ENCODE results near the gene CDYL.

Gene CDYL

GRCh38 chr6:4776131-4776492, at the start of gene CDYL:
Gene CDYL (plus strand): TSS chr6:4776404. CDS start chr6:4776784, 380 bp downstream.
- FAIRE-seq = no peak

- FAIRE-seq = no peak
Observed at GRCh38 chr6:4726645-4727044, 49.6 kb upstream of the CDYL start.

- FAIRE-seq = no peak
Observed at GRCh38 chr6:4727217-4727616, 49.0 kb upstream of the CDYL start.

DNA sequence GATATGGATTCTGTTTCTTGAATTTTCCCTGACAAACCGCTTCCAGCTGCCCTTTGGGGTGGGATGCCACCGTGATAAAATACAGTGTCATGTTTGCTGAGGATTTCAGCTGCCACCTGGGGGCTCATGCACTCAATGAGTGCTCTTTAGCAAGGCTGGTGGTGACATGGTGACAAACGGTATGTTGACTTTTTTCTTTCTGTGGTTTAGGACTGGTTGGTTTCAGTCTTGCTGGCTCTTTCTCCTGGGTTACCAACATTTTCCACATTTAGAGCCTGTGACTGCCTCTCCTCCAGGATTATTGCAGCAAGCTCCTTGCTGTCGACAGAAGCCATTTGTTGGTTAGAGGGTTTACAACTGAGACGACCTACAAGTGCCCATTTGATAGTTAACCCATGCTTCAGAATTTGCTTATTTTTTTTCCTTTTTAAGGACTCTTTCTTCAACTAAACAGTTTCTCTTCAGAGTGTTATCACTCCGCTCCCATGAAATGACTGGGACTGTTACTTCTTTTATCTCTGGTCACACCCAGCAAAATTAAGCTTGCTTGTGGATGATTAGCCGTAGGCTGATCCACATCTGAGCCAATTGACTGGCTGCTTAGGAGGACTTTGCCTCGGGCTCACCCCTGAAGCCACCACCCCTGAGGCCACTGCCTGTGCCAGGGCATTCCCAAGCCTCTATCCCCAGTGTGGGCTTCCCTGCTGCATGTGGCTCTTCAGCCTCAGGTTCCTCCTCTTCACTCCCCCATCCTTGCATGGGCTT, 48.4 kb upstream of the CDYL start:
- no peak for FAIRE-seq

- FAIRE-seq = no peak
Observed at GRCh38 chr6:4728436-4728769, 47.8 kb upstream of the CDYL start.

DNA sequence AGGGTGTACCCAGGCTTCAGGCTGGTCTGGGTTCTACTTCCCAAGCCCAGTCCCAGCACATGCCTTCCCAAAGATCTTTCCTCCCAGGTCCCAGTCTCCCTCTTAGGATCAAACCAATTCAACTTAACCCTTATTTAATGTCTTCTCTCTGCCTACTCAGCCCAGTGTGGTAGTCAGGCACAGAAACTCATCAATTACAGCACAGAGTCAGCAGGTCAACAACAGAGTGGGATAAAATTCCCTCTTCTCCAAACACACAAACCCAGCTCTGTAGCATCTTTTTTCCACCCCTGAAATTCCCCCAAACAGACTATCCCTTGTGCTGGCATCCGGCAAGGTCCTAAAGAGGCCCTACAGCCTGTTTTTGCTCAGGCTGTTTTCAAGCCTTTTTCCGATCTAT, 47.3 kb upstream of the CDYL start:
- no peak for FAIRE-seq

- no peak for FAIRE-seq
Observed at GRCh38 chr6:4731996-4732395, 44.2 kb upstream of the CDYL start.

GRCh38 chr6:4732691-4733315, 43.4 kb upstream of the CDYL start:
- FAIRE-seq = no peak

DNA sequence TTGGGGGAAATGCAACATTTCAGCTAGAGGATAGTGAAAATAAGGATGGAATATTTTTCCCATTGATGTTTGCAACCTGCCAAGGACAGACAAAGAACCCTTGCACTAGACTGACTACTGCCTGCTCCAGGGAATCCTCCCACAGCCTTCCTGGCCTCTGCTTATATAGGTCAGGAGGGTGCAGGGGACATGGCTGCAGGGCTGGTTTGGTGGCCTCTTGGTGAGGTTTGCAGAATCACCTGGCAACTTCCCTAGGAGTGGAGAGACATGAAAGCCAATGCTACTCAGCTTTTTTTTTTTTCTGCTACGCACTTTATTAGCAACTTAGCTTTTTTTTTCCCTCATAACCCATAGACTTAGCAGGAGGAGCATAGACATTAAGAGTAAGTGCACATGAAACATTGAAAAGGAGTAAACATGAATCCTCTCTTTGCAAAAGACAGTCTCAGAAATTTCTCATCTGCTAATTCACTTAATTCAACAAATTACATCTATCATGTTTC, 39.8 kb upstream of the CDYL start:
- no peak for FAIRE-seq

DNA sequence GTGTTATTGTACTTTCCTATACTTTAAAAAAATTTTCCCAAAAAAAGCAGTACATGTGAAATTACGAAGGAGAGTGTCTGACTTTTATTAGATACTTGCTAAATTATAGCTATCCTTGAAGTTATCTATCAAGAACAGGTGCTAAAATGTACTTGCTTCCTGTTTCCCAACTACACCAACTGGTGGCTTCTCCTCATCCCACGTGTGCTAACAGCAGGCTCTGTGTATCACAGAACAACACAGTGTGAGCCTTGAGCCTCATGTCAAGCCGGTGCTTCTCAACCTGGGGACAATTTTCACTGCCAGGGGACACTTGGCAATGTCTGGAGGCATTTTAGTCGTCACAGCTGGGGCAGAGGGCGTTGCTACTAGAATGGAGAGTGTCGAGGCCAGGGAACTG, 36.2 kb upstream of the CDYL start:
- FAIRE-seq = no peak

GRCh38 chr6:4743062-4743461, 33.1 kb upstream of the CDYL start:
- FAIRE-seq = no peak

GRCh38 chr6:4743926-4744325, 32.3 kb upstream of the CDYL start:
- FAIRE-seq = no peak

GRCh38 chr6:4747588-4747987, 28.6 kb upstream of the CDYL start:
- no peak for FAIRE-seq

- no peak for FAIRE-seq
Observed at GRCh38 chr6:4751823-4752464, 24.3 kb upstream of the CDYL start.

DNA sequence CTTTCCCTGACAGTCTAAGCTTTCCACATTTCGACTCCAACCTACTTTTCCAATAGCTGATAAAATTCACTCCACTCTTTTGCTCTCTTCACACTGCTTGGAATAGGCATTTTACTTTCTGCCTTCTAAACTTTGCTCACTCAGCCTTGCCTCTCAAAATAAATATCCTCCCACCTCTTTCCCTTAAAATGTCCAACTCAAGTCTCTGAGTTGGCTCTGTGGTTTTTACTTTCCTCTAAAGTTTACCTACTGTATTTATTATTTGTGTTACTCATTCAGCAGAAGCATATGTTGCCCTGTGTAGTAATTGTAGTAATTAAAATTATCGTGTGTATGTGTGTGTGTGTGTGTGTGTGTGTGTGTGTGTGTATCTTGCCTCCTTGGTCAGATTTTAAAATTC, 20.0 kb upstream of the CDYL start:
- FAIRE-seq = no peak

DNA sequence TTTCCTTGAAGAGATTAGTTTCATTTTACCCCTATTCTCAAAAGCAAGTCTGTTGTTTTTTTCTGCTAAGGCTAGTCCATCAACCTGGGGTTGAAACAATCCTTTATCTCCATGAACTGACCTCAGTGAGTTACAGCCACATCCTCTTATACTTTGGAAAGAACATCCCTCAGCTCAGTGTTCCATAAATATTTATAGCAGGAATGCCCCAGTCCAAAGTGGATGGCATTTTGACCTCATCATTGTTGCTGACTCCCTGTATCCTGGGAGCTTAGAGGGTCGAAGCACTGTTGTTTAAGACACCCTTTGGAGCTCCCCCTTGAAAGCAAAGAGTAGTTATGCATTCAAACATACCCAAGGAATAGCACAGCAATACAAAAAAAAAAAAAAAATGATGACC, 16.2 kb upstream of the CDYL start:
- no peak for FAIRE-seq

GRCh38 chr6:4760773-4761172, 15.4 kb upstream of the CDYL start:
- FAIRE-seq = no peak

- FAIRE-seq = no peak
Observed at GRCh38 chr6:4762294-4762693, 13.9 kb upstream of the CDYL start.

GRCh38 chr6:4763921-4764320, 12.3 kb upstream of the CDYL start:
- no peak for FAIRE-seq

DNA sequence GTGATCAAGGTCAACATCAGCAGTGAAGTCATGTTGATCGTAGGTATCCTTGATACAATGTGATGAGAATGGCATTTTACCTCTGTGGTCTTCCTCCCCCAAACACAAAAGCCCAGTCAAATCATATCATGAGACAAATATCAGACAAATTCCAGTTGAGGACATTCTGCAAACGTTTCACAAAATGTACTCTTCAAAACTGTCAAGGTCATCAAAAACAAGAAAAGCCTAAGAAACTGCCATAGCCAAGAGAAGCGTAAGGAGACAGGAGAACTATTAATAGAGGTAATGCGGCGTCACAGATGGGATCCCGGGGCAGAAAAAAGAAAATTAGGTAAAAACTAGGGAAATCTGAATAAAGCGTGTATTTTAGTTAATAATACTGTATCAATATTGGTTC, 7.4 kb upstream of the CDYL start:
- FAIRE-seq = no peak

- FAIRE-seq = no peak
Observed at GRCh38 chr6:4772750-4773149, 3.5 kb upstream of the CDYL start.

DNA sequence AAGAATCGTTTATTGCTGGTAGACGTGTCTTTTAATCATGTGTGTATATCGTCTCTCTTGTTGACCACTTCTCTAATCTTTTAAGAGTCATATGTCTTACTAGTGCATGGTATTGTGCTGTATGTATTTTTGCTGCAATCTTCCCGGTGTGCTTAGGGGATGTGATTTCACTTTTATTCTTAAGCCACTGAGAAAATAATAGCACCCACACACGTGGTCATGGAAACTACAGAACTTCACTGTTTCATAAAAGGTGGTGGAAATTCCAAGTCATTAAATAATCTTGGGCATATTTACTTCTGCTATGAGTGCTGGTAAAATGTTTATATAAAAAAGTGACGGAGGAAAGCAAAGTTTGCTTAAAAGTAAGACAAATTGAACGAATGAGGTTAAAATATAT, 3.0 kb upstream of the CDYL start:
- FAIRE-seq = no peak

GRCh38 chr6:4774296-4774695, 1.9 kb upstream of the CDYL start:
- no peak for FAIRE-seq

Measured in colon (tissue), 2 donors.